Heart right ventricle (tissue), 16 donors: ENCODE measurements around the gene NLRC5. TPM values are rescaled to one million over a fixed set of nuclear protein-coding genes. Genes with fewer than 3 reads are reported as not detected.
"Not testable (repeated sequence)": the region's sequence is repeated elsewhere in the genome, so short reads cannot be mapped to it uniquely, and the experiment has no call there.

Source experiments
- ATAC-seq, 8 donors: fragments of 200-7000 bp; cut with Tn5 transposase; one replicate each; pipeline ENCODE4 v1.9.1; 2020; ENCODE audit warnings: mild to moderate bottlenecking in 8 of 8, moderate library complexity in 8 of 8, moderate number of reproducible peaks in 1 of 8
- DNase-seq, 2 donors: peaks; one replicate each; pipeline ENCODE4 v3.0.0-alpha.2; 2020
- H3K27ac ChIP-seq, 10 donors: fragments of 200-600 bp; sonication (generic) in 2 of 10; one replicate each; pipeline versions ENCODE4 v1.5.0 to v1.8.0; 2020 to 2022; ENCODE audit warnings: mild to moderate bottlenecking in 3 of 10
- H3K27me3 ChIP-seq, 7 donors: fragments of 200-600 bp; one replicate each; pipeline ENCODE4 v1.8.0; 2021 to 2022; ENCODE audit warnings: mild to moderate bottlenecking in 2 of 7
- H3K36me3 ChIP-seq, 9 donors: fragments of 200-600 bp; sonication (generic) in 1 of 9; one replicate each; pipeline versions ENCODE4 v1.5.0 to v1.8.0; 2020 to 2022; ENCODE audit warnings: mild to moderate bottlenecking in 2 of 9
- H3K4me1 ChIP-seq, 9 donors: fragments of 200-600 bp; sonication (generic) in 1 of 9; one replicate each; pipeline versions ENCODE4 v1.5.0 to v1.8.0; 2020 to 2022; ENCODE audit warnings: mild to moderate bottlenecking in 4 of 9
- H3K4me3 ChIP-seq, 10 donors: fragments of 200-600 bp; sonication (generic) in 2 of 10; one replicate each; pipeline versions ENCODE4 v1.5.0 to v1.8.0; 2020 to 2022; ENCODE audit warnings: mild to moderate bottlenecking in 7 of 10, moderate library complexity in 2 of 10
- H3K9me3 ChIP-seq, 11 donors: fragments of 200-600 bp in 10 of 11; sonication (generic) in 2 of 11; one replicate each; pipeline versions ENCODE4 v1.5.0 to v1.8.0; 2013 to 2022; ENCODE audit warnings: mild to moderate bottlenecking in 2 of 11, control low read depth in 1 of 11, moderate library complexity in 1 of 11
- CTCF ChIP-seq, 9 donors: fragments of 200-600 bp; sonication (generic) in 2 of 9; IDR thresholded peaks; one replicate each; pipeline versions ENCODE4 v1.5.0 to v1.8.0; 2021 to 2022; ENCODE audit warnings: antibody characterized with exemption in 9 of 9, mild to moderate bottlenecking in 5 of 9, moderate library complexity in 1 of 9
- WGBS, 2 donors: extraction: QIAGEN DNeasy Blood & Tissue Kit; methylation state at CpG; one replicate each; pipeline ENCODE4 v1.1.7; 2013; ENCODE audit warnings: inconsistent platforms in 1 of 2; 5-methylcytosine and 5-hydroxymethylcytosine counted together
- intact Hi-C, 10 donors: fragments of 100-400 bp; cut with DNase I; formaldehyde crosslinking; loops; one replicate each; pipeline versions ENCODE4 v1.11.1 to v1.14.2; 2022
- polyA plus RNA-seq, 2 donors: library from polyadenylated mRNA; stranded (reverse); fragments of 200-250 nt; gene quantifications; one replicate each; pipeline ENCODE4 v1.2.3, GENCODE V29; 2013
- total RNA-seq, 10 donors: library from RNA; stranded (reverse); fragmentation: NEBNext Ultra II Directional in 3 of 10; extraction: Animal tissue kit (Norgen Biotek cat#: 25700) in 3 of 10; gene quantifications; one replicate each; pipeline versions ENCODE4 v1.2.1 to v1.2.4, GENCODE V29; 2021 to 2023
- donor health status: Arrhythmogenic right ventricular cardiomyopathy.
- donor health status: ischemic (EF 13 %, LVEDD 7.1; RV severe dilation, severe dysfunction).
- donor health status: healthy with polysubstance abuse.
- donor health status: DM: no; HTN: yes; CAD: no.
- donor health status: DM: no; HTN: no; CAD: no.
- donor health status: ischemic (EF 25% LVEDD 6.9; RV normal size, moderate dysfunction).
- donor health status: ischemic (EF 25% LVEDD 5.7; RV mildly dilated, moderate dysfunction).
- donor health status: healthy.
- donor health status: DM: yes; HTN: yes; CAD: no.
- donor health status: Ischemic cardiomyopathy.
- donor health status: ischemic (EF 35%, LVEDD 5.7; RV mildly dilated, moderate dysfunction).
- donor health status: nonischemic (EF 11% LVEDD 7.7; RV severe dilation, severe dysfunction).
- donor health status: DM: yes; HTN: yes; CAD: no.
- donor health status: PGD.
- donor health status: ischemic (EF 29% LVEDD 5.4; RV normal size, mild dysfunction).
- donor health status: nonischemic (EF 23%, LVEDD 6.1; RV moderate dilation, normal function).

Gene NLRC5
- total and polyA plus RNA-seq, 12 donors = 6.2 to 49.6 (median 13.5) TPM

DNA sequence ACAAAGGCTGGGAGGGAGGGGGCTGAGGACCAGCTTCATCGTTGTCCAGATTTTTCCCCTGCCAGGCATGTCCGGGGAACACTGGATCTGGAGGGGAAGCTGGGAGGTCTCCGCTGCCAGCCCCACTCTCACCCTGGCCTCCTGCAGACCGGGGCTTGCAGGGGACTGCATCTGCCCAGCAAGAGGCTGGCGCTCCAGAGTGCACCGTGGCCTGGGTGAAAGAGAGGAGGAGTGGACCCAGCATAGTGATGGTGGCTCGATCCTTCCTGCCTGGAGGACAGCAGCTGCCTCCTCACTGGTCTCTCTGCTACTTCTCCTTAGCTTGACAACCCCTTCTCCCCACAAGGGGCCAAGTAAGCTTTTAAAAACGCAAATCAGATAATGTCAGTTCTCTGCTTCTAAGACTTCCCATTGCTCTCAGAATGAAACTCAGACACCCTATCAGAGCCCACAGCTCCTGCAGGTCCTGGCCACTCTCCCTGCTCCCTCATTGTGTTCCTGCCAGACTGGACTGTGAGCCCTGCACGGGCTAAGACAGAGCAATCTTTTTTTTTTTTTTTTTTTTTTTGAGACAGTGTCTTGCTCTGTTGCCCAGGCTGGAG lies 118.1 kb downstream of the NLRC5 start:
- intact Hi-C loops = loop anchor here in 2 of 10 donors (5.0 to 10.0 kb wide), 2 partner anchors 40 to 47 kb away; no protein-coding TSS in a partner anchor
- DNase-seq = no peak
- no peak for TF ChIP-seq CTCF (IDR thresholded peaks at IDR 0.05)
- ATAC-seq = no peak
- H3K36me3 ChIP-seq = peaks cover 0 to 5% (median 0%) of the 10 kb centered on the region in 9 donors
- H3K27ac ChIP-seq = no peak overlapping the region
- no peak overlapping the region for H3K4me3 ChIP-seq
- peaks cover 0 to 44% (median 28%) of the 10 kb centered on the region in 9 donors for H3K4me1 ChIP-seq
- no peaks in the 10 kb centered on the region for H3K9me3 ChIP-seq
- WGBS, 2 donors = 75% methylated on average over 9 of the region's 9 CpGs
- H3K27me3 ChIP-seq = no peaks in the 10 kb centered on the region

DNA sequence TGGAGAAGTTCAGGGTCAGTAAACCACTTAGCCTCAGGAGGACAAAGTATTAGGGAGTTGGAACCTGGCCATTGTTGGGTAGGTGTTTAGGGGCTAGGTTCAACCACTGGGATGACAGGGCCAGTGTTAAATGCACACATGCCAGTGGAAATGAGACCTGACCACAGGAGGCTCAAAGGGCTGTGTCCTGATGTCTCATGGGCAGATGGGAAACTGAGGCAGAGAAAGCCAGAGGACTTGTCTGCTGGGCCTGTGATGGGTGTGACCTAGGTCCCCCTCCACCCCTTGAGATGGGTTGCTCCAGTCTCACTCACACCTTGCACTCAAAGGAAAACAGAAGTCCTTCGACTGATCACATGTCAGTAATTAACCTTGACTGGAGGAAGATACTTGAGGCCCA lies 119.1 kb downstream of the NLRC5 start:
- DNase-seq (no peak), ATAC-seq (no peak)
- Histone ChIP-seq H3K27ac (no peak overlapping the region), H3K27me3 (no peaks in the 10 kb centered on the region), H3K4me1 (peaks cover 0 to 54% (median 37%) of the 10 kb centered on the region in 9 donors), H3K36me3 (peaks cover 0 to 9% (median 0%) of the 10 kb centered on the region in 9 donors), H3K9me3 (no peaks in the 10 kb centered on the region), H3K4me3 (no peak overlapping the region)
- TF ChIP-seq CTCF (IDR thresholded peaks at IDR 0.05) = no peak
- intact Hi-C loops = loop anchor here in 2 of 10 donors (5.0 to 10.0 kb wide), 2 partner anchors 39 to 46 kb away; no protein-coding TSS in a partner anchor
- 74 to 81% methylated on average over 1 of the region's 1 CpG for WGBS, 2 donors

DNA sequence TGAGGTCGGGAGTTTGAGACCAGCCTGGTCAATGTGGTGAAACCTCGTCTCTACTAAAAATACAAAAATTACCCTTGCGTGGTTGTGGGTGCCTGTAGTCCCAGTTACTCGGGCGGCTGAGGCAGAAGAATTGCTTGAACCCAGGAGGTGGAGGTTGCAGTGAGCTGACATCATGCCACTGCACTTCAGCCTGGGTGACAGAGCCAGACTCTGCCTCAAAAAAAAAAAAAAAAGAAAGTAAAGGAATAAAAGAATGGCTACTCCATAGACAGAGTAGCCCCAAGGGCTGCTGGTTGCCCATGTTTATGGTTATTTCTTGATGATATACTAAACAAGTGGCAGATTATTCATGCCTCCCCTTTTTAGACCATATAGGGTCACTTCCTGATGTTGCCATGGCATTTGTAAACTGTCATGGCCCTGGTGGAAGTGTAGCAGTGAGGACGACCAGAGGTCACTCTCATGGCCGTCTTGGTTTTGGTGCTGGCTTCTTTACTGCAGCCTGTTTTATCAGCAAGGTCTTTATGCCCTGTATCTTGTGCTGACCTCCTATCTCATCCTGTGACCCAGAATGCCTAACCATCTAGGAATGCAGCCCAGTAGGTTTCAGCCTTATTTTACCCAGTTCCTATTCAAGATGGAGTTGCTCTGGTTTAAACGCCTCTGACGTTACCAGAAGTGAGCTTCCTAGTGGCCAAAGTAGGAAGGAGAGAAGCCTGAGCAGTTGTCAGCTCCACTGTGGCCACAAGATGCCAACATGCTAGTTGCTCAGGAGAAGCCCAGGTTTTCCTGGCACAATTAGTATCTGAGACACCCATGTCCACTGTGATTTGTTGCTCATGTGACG lies 120.1 kb downstream of the NLRC5 start:
- intact Hi-C loops = loop anchor here in 2 of 10 donors (5.0 to 10.0 kb wide), 2 partner anchors 38 to 45 kb away; no protein-coding TSS in a partner anchor
- 90 to 93% methylated on average over 10 of the region's 10 CpGs for whole genome bisulfite sequencing, 2 donors
- H3K9me3 ChIP-seq, ATAC-seq, H3K27me3 ChIP-seq, DNase-seq, H3K4me3 ChIP-seq, H3K27ac ChIP-seq: not testable (repeated sequence)
- Histone ChIP-seq H3K36me3 (peaks cover 0 to 20% (median 0%) of the 10 kb centered on the region in 9 donors), H3K4me1 (peaks cover 0 to 53% (median 37%) of the 10 kb centered on the region in 9 donors)

- TF ChIP-seq CTCF (IDR thresholded peaks at IDR 0.05) = no peak
- Histone ChIP-seq H3K9me3 (no peaks in the 10 kb centered on the region), H3K27me3 (no peaks in the 10 kb centered on the region), H3K36me3 (peaks cover 0 to 23% (median 0%) of the 10 kb centered on the region in 9 donors), H3K4me1 (peaks cover 0 to 54% (median 35%) of the 10 kb centered on the region in 9 donors), H3K27ac (no peak overlapping the region), H3K4me3 (no peak overlapping the region)
- no peak for ATAC-seq
- intact Hi-C loops = no loop called here
- no peak for DNase-seq
- whole genome bisulfite sequencing, 2 donors = 94 to 95% methylated on average over 4 of the region's 4 CpGs
These were observed 121.6 kb downstream of the NLRC5 start for GRCh38 chr16:57110937-57111336.
